Smooth muscle cell (in vitro differentiated cells): Measurements from ENCODE around the gene ETFA. TPM values are rescaled to one million over a fixed set of nuclear protein-coding genes. Genes with fewer than 3 reads are reported as not detected.
A peak's percentile ranks its signal among the peaks of the same experiment; 100 is the strongest.

Source experiments
- DNase-seq: peaks from one replicate; lab custom pipeline; 2025; ENCODE audit not compliant: unreplicated experiment; lab: John Stamatoyannopoulos, UW
- H2AFZ ChIP-seq: fragments of 200-600 bp; sonication (generic); 2 replicates; pipeline ENCODE4 v1.6.0; 2016; ENCODE audit warnings: antibody characterized with exemption, low read depth, mild to moderate bottlenecking
- H3F3A ChIP-seq: fragments of 200-600 bp; sonication (generic); 2 replicates; pipeline ENCODE4 v1.6.0; 2017; ENCODE audit warnings: antibody characterized with exemption, low read depth
- H3K27ac ChIP-seq: fragments of 200-600 bp; sonication (generic); 2 replicates; pipeline ENCODE4 v1.5.1; 2016; ENCODE audit warnings: low read depth, mild to moderate bottlenecking
- H3K27me3 ChIP-seq: fragments of 200-600 bp; sonication (generic); 2 replicates; pipeline ENCODE4 v1.6.1; 2016; ENCODE audit warnings: low read depth, mild to moderate bottlenecking
- H3K36me3 ChIP-seq: fragments of 200-600 bp; sonication (generic); 2 replicates; pipeline ENCODE4 v1.5.1; 2016; ENCODE audit warnings: low read depth
- H3K4me1 ChIP-seq: fragments of 200-600 bp; sonication (generic); 2 replicates; pipeline ENCODE4 v1.5.1; 2016; ENCODE audit warnings: low read depth
- H3K4me2 ChIP-seq: fragments of 200-600 bp; sonication (generic); 2 replicates; pipeline ENCODE4 v1.6.0; 2016; ENCODE audit warnings: mild to moderate bottlenecking
- H3K4me3 ChIP-seq: fragments of 200-600 bp; sonication (generic); 2 replicates; pipeline ENCODE4 v1.5.1; 2016; ENCODE audit warnings: mild to moderate bottlenecking
- H3K79me2 ChIP-seq: fragments of 200-600 bp; sonication (generic); 2 replicates; pipeline ENCODE4 v1.6.0; 2016; ENCODE audit warnings: low read depth, mild to moderate bottlenecking
- H3K9ac ChIP-seq: fragments of 200-600 bp; sonication (generic); 2 replicates; pipeline ENCODE4 v1.6.0; 2016; ENCODE audit warnings: low read depth
- H3K9me3 ChIP-seq: fragments of 200-600 bp; sonication (generic); replicated peaks from 2 replicates; pipeline ENCODE4 v1.5.1; 2016; ENCODE audit warnings: low read depth
- H4K20me1 ChIP-seq: fragments of 200-600 bp; sonication (generic); 2 replicates; pipeline ENCODE4 v1.6.0; 2016; ENCODE audit warnings: low read depth
- WGBS: methylation state at CpG from one replicate; pipeline ENCODE4 v1.1.7; 2016; ENCODE audit warnings: low lambda C conversion rate; 5-methylcytosine and 5-hydroxymethylcytosine counted together
- polyA plus RNA-seq: library from polyadenylated mRNA; unstranded; fragments of >200 nt; fragmentation: Nextera tagmentation; extraction: Ambion mirVana; gene quantifications from 2 replicates; pipeline ENCODE4 v1.2.1, GENCODE V29; 2016
- total RNA-seq: library from RNA; depleted of rRNA; stranded (reverse); fragments of >200 nt; gene quantifications from 2 replicates; pipeline ENCODE4 v1.2.3, GENCODE V29; 2014
- TF ChIP-seq, protein P1 (sequence below): fragments of 200-600 bp; sonication (generic); IDR thresholded peaks from 2 replicates; pipeline ENCODE4 v1.5.1; 2017; ENCODE audit warnings: borderline replicate concordance, mild to moderate bottlenecking, antibody characterized with exemption; ENCODE audit not compliant: insufficient read depth, poor library complexity, severe bottlenecking

ETFA gene
- total and polyA plus RNA-seq, 2 experiments from 2014 or later, result 98.0 to 119 TPM

DNA sequence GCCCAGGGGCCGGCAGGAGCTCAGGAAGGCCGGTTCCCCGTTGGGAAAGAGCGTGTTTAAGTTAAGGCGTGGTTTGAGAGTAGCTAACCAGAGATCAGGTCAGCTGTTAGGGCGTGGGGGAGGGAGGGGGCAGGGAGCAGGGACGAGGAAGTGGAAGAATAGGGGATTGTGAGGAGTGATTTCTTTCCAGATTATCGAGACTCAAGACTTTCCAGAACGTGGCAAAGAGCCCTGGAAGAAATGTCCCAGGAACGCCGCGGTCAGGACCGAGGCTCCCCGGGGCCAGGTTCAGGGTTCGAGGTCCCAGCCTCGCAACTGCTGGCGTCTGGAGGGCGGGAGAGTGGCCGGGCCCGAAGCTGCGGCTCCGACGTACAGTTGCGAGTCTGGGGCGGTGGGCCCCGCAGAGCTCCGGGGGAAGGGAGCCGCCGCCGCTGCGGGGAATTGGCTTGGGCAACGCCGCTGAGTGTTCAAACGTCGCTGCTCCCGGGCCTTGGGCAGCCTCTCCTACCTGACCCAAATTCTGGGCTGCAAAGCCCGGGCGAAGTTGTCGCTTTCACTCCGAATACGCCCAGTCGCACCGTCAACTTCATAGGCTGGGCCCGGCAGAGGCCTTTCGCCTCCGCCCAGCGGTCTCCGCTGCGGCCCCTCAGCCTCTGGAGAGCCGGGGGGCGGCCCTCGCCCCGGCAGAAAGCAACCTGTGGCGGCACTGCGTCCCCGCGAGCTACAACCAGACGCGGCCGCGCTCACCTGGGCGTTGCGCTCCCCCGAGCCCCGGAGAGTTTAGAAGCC is 34.8 kb upstream of the ETFA start:
- no peaks in the 10 kb centered on the region for H3K9me3 ChIP-seq
- H3K9ac ChIP-seq, result no peak overlapping the region
- no peaks in the 10 kb centered on the region for H3F3A ChIP-seq
- TF ChIP-seq, protein P1, sequence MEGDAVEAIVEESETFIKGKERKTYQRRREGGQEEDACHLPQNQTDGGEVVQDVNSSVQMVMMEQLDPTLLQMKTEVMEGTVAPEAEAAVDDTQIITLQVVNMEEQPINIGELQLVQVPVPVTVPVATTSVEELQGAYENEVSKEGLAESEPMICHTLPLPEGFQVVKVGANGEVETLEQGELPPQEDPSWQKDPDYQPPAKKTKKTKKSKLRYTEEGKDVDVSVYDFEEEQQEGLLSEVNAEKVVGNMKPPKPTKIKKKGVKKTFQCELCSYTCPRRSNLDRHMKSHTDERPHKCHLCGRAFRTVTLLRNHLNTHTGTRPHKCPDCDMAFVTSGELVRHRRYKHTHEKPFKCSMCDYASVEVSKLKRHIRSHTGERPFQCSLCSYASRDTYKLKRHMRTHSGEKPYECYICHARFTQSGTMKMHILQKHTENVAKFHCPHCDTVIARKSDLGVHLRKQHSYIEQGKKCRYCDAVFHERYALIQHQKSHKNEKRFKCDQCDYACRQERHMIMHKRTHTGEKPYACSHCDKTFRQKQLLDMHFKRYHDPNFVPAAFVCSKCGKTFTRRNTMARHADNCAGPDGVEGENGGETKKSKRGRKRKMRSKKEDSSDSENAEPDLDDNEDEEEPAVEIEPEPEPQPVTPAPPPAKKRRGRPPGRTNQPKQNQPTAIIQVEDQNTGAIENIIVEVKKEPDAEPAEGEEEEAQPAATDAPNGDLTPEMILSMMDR, result no peak
- under 1% methylated on average over 49 of the region's 65 CpGs for WGBS
- peaks cover 97% of the 10 kb centered on the region for H3K27me3 ChIP-seq
- DNase-seq, result no peak
- no peaks in the 10 kb centered on the region for H3K36me3 ChIP-seq
- H4K20me1 ChIP-seq, result peaks cover 9% of the 10 kb centered on the region
- no peaks in the 10 kb centered on the region for H3K79me2 ChIP-seq
- H2AFZ ChIP-seq, result no peak overlapping the region
- H3K4me2 ChIP-seq, result peak overlapping the region; percentile 85
- H3K27ac ChIP-seq, result no peak overlapping the region
- H3K4me3 ChIP-seq, result peak overlapping the region; percentile 48
- peaks cover 27% of the 10 kb centered on the region for H3K4me1 ChIP-seq

DNA sequence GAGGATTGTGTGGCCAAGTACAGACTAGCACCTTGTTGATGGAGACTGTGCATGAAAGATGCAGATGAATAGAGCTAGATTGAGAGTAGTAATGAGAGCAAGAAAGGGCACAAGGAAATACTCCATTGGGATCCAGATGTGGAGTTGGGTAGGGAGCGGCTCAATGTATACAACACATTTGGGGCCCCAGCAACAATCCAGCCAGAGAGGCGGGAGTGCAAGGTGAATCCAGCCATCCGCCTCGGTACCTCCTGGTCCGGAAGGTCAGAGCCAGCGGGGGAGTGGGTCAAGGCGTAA is 34.3 kb upstream of the ETFA start:
- no peak overlapping the region for H3K27ac ChIP-seq
- H3K9me3 ChIP-seq, result no peaks in the 10 kb centered on the region
- H3K4me1 ChIP-seq, result peaks cover 32% of the 10 kb centered on the region
- H3K79me2 ChIP-seq, result no peaks in the 10 kb centered on the region
- H3F3A ChIP-seq, result no peaks in the 10 kb centered on the region
- peak overlapping the region; percentile 85 for H3K4me2 ChIP-seq
- no peak overlapping the region for H3K9ac ChIP-seq
- peaks cover 97% of the 10 kb centered on the region for H3K27me3 ChIP-seq
- 5% methylated on average over 7 of the region's 7 CpGs for WGBS
- no peaks in the 10 kb centered on the region for H3K36me3 ChIP-seq
- H3K4me3 ChIP-seq, result peak overlapping the region; percentile 48
- DNase-seq, result no peak
- H2AFZ ChIP-seq, result no peak overlapping the region
- TF ChIP-seq, protein P1, result no peak
- peaks cover 11% of the 10 kb centered on the region for H4K20me1 ChIP-seq

DNA sequence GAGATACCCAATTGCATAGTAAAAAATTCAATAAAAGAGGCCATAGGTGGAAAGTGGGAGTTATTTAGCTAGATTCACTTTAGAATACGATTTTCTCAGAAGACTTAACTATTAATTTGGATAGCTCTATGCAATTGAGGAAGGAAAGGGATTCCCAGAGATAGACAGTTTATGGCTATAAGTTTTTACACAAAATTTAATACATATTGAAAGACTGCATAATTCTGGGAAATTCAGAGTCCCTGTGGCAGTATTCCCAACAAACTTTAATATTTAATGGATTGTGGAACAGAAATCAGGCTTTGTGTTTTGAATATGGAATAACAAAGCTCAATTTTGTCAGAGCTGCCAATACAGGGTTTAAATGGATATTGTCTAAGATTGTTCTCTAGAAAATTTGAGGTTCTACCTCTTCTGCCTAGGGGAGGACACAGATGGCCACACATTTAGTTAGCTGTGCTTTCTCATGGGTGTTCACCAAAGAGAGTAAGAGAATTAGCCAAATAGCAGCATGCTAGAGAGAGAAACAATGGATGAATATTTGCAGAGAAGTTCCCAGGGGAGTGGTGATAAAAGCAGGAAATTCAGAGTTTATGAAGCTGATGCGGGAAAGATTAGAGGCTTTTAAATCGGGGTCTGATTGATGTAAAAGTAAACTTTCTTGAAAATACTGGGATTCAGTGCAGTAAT is 33.8 kb upstream of the ETFA start:
- TF ChIP-seq, protein P1, result no peak
- Histone ChIP-seq H3K9me3 (no peaks in the 10 kb centered on the region), H3F3A (no peaks in the 10 kb centered on the region), H3K4me1 (peaks cover 37% of the 10 kb centered on the region), H3K4me3 (no peak overlapping the region), H3K9ac (no peak overlapping the region), H3K4me2 (no peak overlapping the region), H3K27ac (no peak overlapping the region), H4K20me1 (peaks cover 13% of the 10 kb centered on the region), H3K79me2 (no peaks in the 10 kb centered on the region), H3K36me3 (no peaks in the 10 kb centered on the region), H3K27me3 (peaks cover 97% of the 10 kb centered on the region), H2AFZ (no peak overlapping the region)
- DNase-seq, result no peak
- WGBS, result 20% methylated on average over 3 of the region's 3 CpGs
